HEK293 (cell line): ENCODE measurements around the gene CRTC1.
A peak's percentile ranks its signal among the peaks of the same experiment; 100 is the strongest.

Source experiments
- CTCF ChIA-PET: fragments of 350-600 bp; formaldehyde crosslinking; extraction: SDS; loops from one replicate; lab custom pipeline; 2021; ENCODE audit warnings: antibody characterized with exemption; lab: Yijun Ruan, JAX
- POLR2A ChIA-PET: fragments of 300-600 bp; formaldehyde crosslinking; extraction: SDS; loops from one replicate; lab custom pipeline; 2020; ENCODE audit warnings: antibody characterized with exemption, inconsistent platforms; lab: Yijun Ruan, JAX
- H3K27ac ChIP-seq: fragments of 200-500 bp; sonication (Bioruptor generic); 2 replicates; pipeline ENCODE4 v1.5.1; 2014; ENCODE audit warnings: low read depth, low read length, control low read depth, inconsistent platforms; ENCODE audit errors: extremely low read depth
- H3K36me3 ChIP-seq, 2 experiments: fragments of 200-500 bp in 1 of 2; sonication (Bioruptor generic) in 1 of 2; 1 replicate in 1 of 2; 2 replicates in 1 of 2; pipeline ENCODE4 v1.5.1; 2014 to 2017; ENCODE audit warnings: inconsistent platforms in 2 of 2, low read length in 2 of 2; ENCODE audit not compliant: control insufficient read depth in 2 of 2, insufficient read depth in 1 of 2
- H3K4me1 ChIP-seq: fragments of 200-500 bp; sonication (Bioruptor generic); 2 replicates; pipeline ENCODE4 v1.5.1; 2014; ENCODE audit warnings: mild to moderate bottlenecking, low read length, inconsistent platforms; ENCODE audit not compliant: control insufficient read depth, insufficient read depth
- H3K4me3 ChIP-seq: 2 replicates; pipeline ENCODE4 v1.5.1; 2011; ENCODE audit warnings: low read depth, mild to moderate bottlenecking, control low read depth, low read length, moderate library complexity
- H3K9me3 ChIP-seq: fragments of 200-500 bp; sonication (Bioruptor generic); 2 replicates; pipeline ENCODE4 v1.5.1; 2014; ENCODE audit warnings: low read depth, low read length, inconsistent platforms; ENCODE audit not compliant: control insufficient read depth, insufficient read depth
- EGR2 ChIP-seq: fragments of 450-650 bp; formaldehyde crosslinking; IDR thresholded peaks from 2 replicates; pipeline ENCODE4 v1.5.1; 2016; ENCODE audit warnings: low read depth, missing biosample characterization, missing genetic modification characterization
- GLI4 ChIP-seq: fragments of 450-650 bp; formaldehyde crosslinking; IDR thresholded peaks from 2 replicates; pipeline ENCODE4 v1.5.1; 2016; ENCODE audit warnings: missing biosample characterization, missing genetic modification characterization
- KLF1 ChIP-seq: fragments of 450-650 bp; formaldehyde crosslinking; IDR thresholded peaks from 2 replicates; pipeline ENCODE4 v1.5.1; 2016; ENCODE audit warnings: missing biosample characterization, missing genetic modification characterization
- SCRT1 ChIP-seq: fragments of 450-650 bp; formaldehyde crosslinking; IDR thresholded peaks from 2 replicates; pipeline ENCODE4 v1.5.1; 2016; ENCODE audit warnings: missing biosample characterization, missing genetic modification characterization, borderline replicate concordance
- SP2 ChIP-seq: fragments of 450-650 bp; formaldehyde crosslinking; IDR thresholded peaks from 2 replicates; pipeline ENCODE4 v1.5.1; 2016; ENCODE audit warnings: missing biosample characterization, missing genetic modification characterization
- ZBTB1 ChIP-seq: fragments of 450-650 bp; formaldehyde crosslinking; IDR thresholded peaks from 2 replicates; pipeline ENCODE4 v1.5.1; 2016; ENCODE audit warnings: missing biosample characterization, missing genetic modification characterization
- ZBTB17 ChIP-seq: fragments of 450-650 bp; formaldehyde crosslinking; IDR thresholded peaks from 2 replicates; pipeline ENCODE4 v1.5.1; 2016; ENCODE audit warnings: missing biosample characterization, missing genetic modification characterization
- ZBTB7A ChIP-seq: fragments of 450-650 bp; formaldehyde crosslinking; IDR thresholded peaks from 2 replicates; pipeline ENCODE4 v1.5.1; 2016; ENCODE audit warnings: low read depth, missing biosample characterization, missing genetic modification characterization
- ZEB2 ChIP-seq: fragments of 450-650 bp; formaldehyde crosslinking; IDR thresholded peaks from 2 replicates; pipeline ENCODE4 v1.5.1; 2016; ENCODE audit warnings: missing biosample characterization, missing genetic modification characterization
- ZFHX2 ChIP-seq: fragments of 450-650 bp; formaldehyde crosslinking; conservative IDR thresholded peaks from 2 replicates; pipeline ENCODE4 v1.5.1; 2016; ENCODE audit warnings: missing biosample characterization, missing genetic modification characterization
- ZNF311 ChIP-seq: fragments of 450-650 bp; formaldehyde crosslinking; IDR thresholded peaks from 2 replicates; pipeline ENCODE4 v1.5.1; 2017; ENCODE audit warnings: missing biosample characterization, missing genetic modification characterization, borderline replicate concordance
- ZNF366 ChIP-seq: fragments of 450-650 bp; formaldehyde crosslinking; conservative IDR thresholded peaks from 2 replicates; pipeline ENCODE4 v1.5.1; 2016; ENCODE audit warnings: missing biosample characterization, missing genetic modification characterization
- ZNF423 ChIP-seq: fragments of 450-650 bp; formaldehyde crosslinking; IDR thresholded peaks from 2 replicates; pipeline ENCODE4 v1.5.1; 2016; ENCODE audit warnings: missing biosample characterization, missing genetic modification characterization
- ZNF544 ChIP-seq: fragments of 450-650 bp; formaldehyde crosslinking; IDR thresholded peaks from 2 replicates; pipeline ENCODE4 v1.5.0; 2017; ENCODE audit warnings: missing biosample characterization, missing genetic modification characterization
- ZNF623 ChIP-seq: fragments of 450-650 bp; formaldehyde crosslinking; IDR thresholded peaks from 2 replicates; pipeline ENCODE4 v1.5.1; 2016; ENCODE audit warnings: missing biosample characterization, missing genetic modification characterization
- ZNF785 ChIP-seq: fragments of 450-650 bp; formaldehyde crosslinking; IDR thresholded peaks from 2 replicates; pipeline ENCODE4 v1.5.1; 2016; ENCODE audit warnings: missing biosample characterization, missing genetic modification characterization
- TF ChIP-seq, protein P1 (sequence below): fragments of 450-650 bp; formaldehyde crosslinking; IDR thresholded peaks from 2 replicates; pipeline ENCODE4 v1.5.1; 2016; ENCODE audit warnings: missing biosample characterization, missing genetic modification characterization
- TF ChIP-seq, protein P2 (sequence below): fragments of 450-650 bp; formaldehyde crosslinking; IDR thresholded peaks from 2 replicates; pipeline ENCODE4 v1.5.1; 2016; ENCODE audit warnings: missing biosample characterization, missing genetic modification characterization
- TF ChIP-seq, protein P3 (sequence below): fragments of 450-650 bp; formaldehyde crosslinking; optimal IDR thresholded peaks from 2 replicates; pipeline ENCODE3; 2016; ENCODE audit warnings: missing biosample characterization, mild to moderate bottlenecking, missing genetic modification characterization

CRTC1 gene

DNA sequence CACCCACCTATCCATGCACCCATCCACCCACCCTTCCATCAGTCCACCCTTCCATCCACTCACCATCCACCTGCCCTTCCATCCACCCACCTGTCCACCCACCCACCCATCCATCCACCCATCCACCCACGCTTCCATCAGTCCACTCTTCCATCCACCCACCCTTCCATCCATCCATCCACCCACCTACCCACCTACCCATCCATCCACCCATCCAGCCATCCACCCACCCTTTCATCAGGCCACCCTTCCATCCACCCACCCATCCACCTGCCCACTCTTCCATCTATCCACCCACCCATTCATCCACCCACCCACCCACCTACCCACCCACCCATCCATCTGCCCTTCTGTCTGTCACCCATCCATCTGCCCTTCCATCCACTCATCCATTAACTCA lies 29.6 kb upstream of the CRTC1 start:
- Histone ChIP-seq H3K9me3 (no peaks in the 10 kb centered on the region), H3K27ac (no peak overlapping the region)
- POLR2A ChIA-PET: no interaction called here
- no peak for TF ChIP-seq ZBTB1 (tag by site-specific recombination)
- TF ChIP-seq ZFHX2 (tag by site-specific recombination): peak; percentile 76
- TF ChIP-seq EGR2 (tag by site-specific recombination): peak; percentile 50; the same call in 1 of the 2 replicates
- TF ChIP-seq, all 188 proteins: peak for 2
- no peak overlapping the region for H3K4me3 ChIP-seq
- CTCF ChIA-PET: no interaction called here
- H3K36me3 ChIP-seq: no peaks in the 10 kb centered on the region
- H3K4me1 ChIP-seq: no peaks in the 10 kb centered on the region

GRCh38 chr19:18654469-18654868 lies 29.0 kb upstream of the CRTC1 start:
- ChIA-PET POLR2A (no interaction called here), CTCF (no interaction called here)
- Histone ChIP-seq H3K36me3 (no peaks in the 10 kb centered on the region), H3K4me3 (no peak overlapping the region), H3K27ac (no peak overlapping the region), H3K4me1 (no peaks in the 10 kb centered on the region), H3K9me3 (no peaks in the 10 kb centered on the region)
- TF ChIP-seq ZFHX2 (tag by site-specific recombination) (peak; percentile 94), ZBTB17 (peak; percentile 81), KLF1 (tag by site-specific recombination) (peak; percentile 87), GLI4 (no peak), SCRT1 (tag by site-specific recombination) (no peak), ZNF366 (peak; percentile 97), ZNF544 (tag by site-specific recombination) (no peak), ZNF311 (tag by site-specific recombination) (0 out of 2 replicates have a peak, but pooled peaks have one; percentile 10), EGR2 (tag by site-specific recombination) (peak; percentile 98), ZNF785 (0 out of 2 replicates have a peak, but pooled peaks have one; percentile 40), SP2 (tag by site-specific recombination) (0 out of 2 replicates have a peak, but pooled peaks have one; percentile 19), ZNF623 (no peak), ZNF423 (no peak), ZEB2 (tag by site-specific recombination) (peak; percentile 47; the same call in 1 of the 2 replicates), ZBTB7A (peak; percentile 71)
- TF ChIP-seq, protein P1, sequence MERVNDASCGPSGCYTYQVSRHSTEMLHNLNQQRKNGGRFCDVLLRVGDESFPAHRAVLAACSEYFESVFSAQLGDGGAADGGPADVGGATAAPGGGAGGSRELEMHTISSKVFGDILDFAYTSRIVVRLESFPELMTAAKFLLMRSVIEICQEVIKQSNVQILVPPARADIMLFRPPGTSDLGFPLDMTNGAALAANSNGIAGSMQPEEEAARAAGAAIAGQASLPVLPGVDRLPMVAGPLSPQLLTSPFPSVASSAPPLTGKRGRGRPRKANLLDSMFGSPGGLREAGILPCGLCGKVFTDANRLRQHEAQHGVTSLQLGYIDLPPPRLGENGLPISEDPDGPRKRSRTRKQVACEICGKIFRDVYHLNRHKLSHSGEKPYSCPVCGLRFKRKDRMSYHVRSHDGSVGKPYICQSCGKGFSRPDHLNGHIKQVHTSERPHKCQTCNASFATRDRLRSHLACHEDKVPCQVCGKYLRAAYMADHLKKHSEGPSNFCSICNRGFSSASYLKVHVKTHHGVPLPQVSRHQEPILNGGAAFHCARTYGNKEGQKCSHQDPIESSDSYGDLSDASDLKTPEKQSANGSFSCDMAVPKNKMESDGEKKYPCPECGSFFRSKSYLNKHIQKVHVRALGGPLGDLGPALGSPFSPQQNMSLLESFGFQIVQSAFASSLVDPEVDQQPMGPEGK: peak; percentile 8; the same call in 1 of the 2 replicates
- TF ChIP-seq, protein P2, sequence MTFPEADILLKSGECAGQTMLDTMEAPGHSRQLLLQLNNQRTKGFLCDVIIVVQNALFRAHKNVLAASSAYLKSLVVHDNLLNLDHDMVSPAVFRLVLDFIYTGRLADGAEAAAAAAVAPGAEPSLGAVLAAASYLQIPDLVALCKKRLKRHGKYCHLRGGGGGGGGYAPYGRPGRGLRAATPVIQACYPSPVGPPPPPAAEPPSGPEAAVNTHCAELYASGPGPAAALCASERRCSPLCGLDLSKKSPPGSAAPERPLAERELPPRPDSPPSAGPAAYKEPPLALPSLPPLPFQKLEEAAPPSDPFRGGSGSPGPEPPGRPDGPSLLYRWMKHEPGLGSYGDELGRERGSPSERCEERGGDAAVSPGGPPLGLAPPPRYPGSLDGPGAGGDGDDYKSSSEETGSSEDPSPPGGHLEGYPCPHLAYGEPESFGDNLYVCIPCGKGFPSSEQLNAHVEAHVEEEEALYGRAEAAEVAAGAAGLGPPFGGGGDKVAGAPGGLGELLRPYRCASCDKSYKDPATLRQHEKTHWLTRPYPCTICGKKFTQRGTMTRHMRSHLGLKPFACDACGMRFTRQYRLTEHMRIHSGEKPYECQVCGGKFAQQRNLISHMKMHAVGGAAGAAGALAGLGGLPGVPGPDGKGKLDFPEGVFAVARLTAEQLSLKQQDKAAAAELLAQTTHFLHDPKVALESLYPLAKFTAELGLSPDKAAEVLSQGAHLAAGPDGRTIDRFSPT: peak; percentile 50; the same call in 1 of the 2 replicates
- TF ChIP-seq, protein P3, sequence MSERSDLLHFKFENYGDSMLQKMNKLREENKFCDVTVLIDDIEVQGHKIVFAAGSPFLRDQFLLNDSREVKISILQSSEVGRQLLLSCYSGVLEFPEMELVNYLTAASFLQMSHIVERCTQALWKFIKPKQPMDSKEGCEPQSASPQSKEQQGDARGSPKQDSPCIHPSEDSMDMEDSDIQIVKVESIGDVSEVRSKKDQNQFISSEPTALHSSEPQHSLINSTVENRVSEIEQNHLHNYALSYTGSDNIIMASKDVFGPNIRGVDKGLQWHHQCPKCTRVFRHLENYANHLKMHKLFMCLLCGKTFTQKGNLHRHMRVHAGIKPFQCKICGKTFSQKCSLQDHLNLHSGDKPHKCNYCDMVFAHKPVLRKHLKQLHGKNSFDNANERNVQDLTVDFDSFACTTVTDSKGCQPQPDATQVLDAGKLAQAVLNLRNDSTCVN (tag by site-specific recombination): peak; percentile 11
